Muscle of arm (tissue), 12 donors: Measurements from ENCODE around the gene DNAJB8. TPM values are rescaled to one million over a fixed set of nuclear protein-coding genes. Genes with fewer than 3 reads are reported as not detected.

Source experiments
- DNase-seq: peaks from one replicate; pipeline ENCODE4 v3.0.0-alpha.2; 2013
- polyA plus RNA-seq, 12 donors: library from polyadenylated mRNA; unstranded; fragments of 120-200 nt; gene quantifications; one replicate each; pipeline ENCODE4 v1.2.1, GENCODE V29; 2013; ENCODE audit not compliant: insufficient read length in 12 of 12

DNAJB8 gene
- polyA plus RNA-seq, 12 donors: not detected

- DNase-seq: no peak
Measured at GRCh38 chr3:128484404-128485281, 18.0 kb upstream of the DNAJB8 start.

GRCh38 chr3:128483657-128484403, 17.1 kb upstream of the DNAJB8 start:
- DNase-seq: no peak

- DNase-seq: no peak
Measured at GRCh38 chr3:128482666-128483656, 16.3 kb upstream of the DNAJB8 start.

- DNase-seq: no peak
Measured at GRCh38 chr3:128482175-128482574, 15.5 kb upstream of the DNAJB8 start.

DNA sequence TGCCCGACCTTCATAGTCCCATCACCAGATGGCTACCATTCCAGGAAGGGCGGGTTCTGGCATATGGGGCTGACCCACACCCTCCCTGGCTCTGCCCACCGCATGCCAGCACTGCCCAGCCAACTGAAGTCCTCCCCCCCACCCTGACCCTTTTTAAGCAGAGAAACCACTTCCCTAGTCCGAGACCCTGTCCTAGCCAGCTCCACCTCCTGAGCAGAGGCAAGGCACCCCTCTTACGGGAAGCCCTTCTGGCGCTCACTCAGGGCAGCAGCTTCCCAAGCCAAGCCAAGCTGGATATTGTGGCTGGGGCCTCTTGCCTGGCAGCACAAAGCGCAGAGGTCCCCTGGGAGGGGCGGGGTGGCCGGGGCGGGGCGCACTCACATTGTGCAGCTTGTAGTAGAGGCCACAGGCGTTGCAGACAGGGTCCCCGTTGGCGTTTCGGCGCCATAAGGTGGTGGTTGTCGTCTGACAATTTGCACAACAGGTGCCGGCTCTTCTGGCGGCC, 14.8 kb upstream of the DNAJB8 start:
- no peak for DNase-seq

DNA sequence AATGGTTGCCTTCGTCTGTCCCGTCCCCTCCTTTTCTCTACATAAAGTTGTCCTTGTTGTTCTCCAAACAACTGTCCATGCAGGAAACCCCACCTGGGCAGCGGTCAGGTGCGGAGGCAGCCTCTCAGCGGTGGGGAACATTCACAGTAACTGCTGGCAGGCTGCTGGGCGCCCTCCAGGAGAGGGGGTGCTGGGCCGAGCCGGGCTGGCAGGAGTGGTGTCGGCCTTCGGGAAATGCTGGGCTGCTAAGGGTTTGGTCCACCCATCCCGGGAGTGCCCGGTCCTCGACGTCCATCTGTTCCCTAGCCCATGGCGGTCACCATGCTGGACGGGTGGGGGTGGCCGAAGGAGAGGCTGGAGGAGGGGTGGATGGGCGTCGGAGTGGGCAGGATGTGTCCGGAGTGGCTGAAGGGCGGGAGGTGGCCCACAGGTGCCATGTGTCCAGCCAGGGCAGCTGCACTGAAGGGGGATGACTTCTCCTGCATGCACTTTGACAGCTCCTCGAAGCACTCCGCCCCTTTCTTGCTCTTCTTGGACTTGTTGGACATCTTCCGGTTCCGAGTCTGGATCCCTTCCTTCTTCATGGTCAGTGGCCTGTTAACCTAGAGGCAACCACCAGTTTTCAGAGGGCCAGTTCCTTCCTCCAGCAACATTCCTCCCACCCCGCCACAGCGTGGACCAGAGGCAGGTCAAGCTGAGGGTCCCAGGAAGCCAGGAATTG, 14.2 kb upstream of the DNAJB8 start:
- no peak for DNase-seq

- DNase-seq: no peak
Measured at GRCh38 chr3:128480278-128480677, 13.6 kb upstream of the DNAJB8 start.

DNA sequence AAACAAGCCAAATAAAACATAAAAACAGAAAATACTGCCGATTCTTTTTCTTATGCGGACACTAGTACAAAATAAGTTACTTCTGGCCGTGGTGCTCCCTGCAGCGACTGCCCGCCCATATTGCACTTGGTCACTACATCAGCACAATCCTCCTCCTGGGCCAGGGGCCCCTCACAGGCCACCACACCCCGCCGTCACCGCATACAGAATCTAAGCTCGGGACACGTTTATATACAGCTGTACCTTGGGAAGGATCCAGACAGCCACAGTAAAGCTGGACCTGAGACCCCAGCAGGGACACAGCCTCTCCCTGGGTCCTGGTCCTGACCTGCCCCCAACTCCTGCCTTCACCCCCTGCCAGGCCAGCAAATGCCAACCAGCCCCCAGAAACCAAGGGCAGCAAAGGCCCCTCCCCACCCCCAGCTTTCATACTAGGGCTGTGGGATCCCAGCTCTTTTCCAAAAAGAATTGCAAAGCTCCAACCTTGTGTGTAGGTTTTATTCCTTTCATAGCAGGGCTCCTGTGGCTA, 12.9 kb upstream of the DNAJB8 start:
- no peak for DNase-seq

DNA sequence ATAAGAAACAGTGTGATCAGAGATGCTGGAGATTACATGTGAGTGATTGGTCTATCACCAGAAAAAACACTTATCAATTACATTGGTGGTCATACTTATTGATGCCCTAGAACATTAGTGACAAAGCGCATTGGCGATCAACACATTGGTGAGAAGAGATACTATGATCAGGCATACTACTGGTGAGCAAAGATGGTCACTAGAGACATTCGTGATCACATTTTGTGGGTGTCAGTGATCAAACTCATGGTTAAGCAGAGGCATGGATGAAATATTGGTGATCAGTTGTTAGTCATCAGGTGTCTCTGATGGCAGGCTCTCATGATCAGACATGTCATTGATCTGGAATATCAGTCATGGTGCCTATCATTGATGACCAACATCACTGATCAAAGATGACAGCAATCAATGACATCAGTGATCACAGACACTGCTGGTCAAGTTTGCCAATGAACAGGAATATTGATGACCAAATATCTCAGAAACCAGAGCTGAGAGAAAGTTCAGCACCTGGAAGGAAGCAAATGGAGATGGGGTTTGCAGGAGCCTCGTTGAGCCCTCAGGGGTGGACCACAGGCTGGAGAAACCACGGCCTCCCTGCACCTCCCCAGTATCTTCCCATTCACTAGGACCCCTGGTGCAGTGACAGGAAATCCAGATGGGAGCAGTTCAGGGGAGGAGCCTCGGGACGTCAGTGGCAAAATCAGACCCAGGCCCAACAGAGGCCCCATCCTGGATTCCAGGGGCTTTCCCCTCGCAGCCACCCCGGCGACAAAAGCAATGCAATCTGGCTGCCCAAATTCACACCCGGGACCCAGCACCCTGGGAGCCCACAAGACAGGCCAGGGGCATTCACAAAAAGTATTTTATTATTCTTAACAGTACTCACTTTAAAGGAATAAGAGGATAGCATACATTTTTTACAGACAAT, 12.2 kb upstream of the DNAJB8 start:
- DNase-seq: no peak

- DNase-seq: no peak
Measured at GRCh38 chr3:128476659-128477058, 10.0 kb upstream of the DNAJB8 start.

DNA sequence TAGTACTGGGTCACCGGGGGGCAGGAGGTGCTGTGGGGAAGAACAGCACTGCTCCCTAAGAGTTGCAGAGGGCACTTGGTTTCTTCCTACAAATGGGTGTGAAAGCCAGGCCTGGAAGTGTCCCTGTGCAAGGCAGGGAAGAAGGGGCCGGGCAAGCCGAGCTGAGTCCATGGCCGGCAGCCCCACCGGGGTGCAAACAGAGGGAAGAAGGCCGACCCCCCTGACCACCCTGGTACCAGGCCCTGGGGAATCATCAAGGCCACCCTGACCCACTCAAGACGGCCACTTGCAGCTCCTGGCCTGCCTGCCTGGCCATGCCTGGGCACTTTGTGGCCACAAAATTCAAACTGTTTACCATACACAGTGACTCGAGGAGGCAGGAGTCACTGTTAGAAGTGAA, 8.7 kb upstream of the DNAJB8 start:
- DNase-seq: no peak

DNA sequence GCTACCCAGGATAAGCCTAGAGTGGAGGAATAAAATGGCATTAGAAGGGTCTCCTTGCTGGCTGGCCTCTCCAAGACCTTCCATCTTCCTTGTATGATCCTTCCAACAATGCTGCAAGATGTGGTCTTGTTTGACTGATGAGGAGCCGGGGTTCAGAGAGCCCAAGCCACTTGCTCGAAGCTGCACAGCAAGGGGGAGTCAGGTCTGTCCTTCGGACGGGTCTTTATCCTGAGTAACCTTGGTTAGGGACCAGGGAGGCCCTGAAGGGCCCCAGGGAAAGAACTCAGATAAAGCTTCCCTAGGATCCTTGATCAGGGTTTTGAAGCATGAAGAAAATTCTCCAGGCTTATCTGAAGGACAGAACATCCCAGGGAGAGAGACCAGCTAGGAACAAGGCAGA, 7.0 kb upstream of the DNAJB8 start:
- no peak for DNase-seq

- DNase-seq: no peak
Measured at GRCh38 chr3:128473180-128473519, 6.5 kb upstream of the DNAJB8 start.

DNA sequence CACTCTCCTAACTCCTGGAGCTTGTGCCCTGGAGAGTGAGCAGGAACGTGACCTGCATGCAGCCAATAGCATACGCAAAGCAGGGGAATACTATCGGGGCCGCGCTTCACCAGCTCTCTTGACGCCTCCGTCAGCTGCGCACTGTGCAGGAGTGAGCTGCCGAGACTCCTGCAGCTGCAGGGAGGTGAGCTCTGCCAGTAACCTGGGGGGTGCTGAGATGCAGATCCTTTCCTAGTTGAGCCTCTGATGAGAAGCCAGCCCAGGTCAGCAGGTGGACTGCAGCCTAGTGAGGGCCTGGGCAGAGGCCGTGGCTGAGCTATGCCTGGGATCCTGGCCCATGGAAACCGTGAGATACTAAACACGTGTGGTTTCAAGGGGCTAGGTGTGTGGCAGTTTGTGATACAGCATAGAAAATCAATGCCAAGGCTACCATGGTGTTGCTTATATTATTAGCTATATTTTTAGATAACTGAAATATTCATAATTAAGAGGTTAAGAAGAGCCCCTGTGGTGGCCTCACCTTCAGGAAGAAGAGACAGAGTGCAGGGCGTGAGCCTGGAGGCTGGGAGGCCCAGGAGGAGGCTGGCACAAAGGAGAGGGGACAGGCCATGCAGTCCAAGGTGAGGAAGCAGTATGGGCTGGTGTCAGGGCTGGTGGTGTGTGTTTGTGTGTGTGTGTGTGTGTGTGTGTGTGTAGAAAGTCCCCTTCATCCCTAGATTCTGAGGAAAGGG, 5.9 kb upstream of the DNAJB8 start:
- no peak for DNase-seq

GRCh38 chr3:128471720-128472119, 5.0 kb upstream of the DNAJB8 start:
- no peak for DNase-seq

DNA sequence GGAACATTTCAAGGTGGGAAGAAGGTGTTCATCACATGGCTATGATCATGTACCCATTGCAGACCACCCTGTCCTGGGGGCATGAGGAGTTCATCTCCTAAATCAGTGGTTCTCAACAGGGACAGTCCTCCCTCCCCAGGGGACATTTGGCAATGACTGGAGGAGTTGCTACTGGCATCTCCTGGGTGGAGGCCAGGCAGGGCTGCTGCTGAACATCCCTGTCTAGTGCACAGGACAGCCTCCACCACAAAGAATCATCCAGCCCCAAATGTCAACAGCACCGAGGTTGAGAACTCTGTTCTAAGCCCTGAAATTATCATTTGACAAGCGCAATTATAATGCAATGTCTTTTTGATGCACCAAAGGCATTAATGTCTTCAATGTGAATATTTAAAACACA, 4.4 kb upstream of the DNAJB8 start:
- no peak for DNase-seq

GRCh38 chr3:128470134-128470899, 3.6 kb upstream of the DNAJB8 start:
- no peak for DNase-seq

DNA sequence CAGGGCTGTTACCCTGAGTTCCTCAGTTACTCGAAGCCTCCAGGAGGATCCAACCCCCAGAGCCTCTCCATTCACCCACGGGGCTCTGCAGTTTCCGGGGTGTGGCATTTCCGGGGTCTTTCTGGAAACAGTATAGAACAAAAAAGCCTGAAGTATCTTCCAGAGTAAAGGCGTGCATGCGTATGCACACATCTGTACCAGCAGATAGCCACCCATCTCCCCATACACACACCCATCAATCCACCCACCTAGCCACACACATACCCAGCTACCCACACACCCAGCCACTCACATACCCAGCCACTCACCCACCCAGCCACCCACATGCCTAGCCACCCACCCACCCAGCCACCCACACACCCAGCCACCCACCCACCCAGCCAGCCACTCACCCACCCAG, 2.9 kb upstream of the DNAJB8 start:
- no peak for DNase-seq
